Measurements from ENCODE around the gene EXOC3L1.

EXOC3L1 gene

GRCh38 chr16:67165121-67166078, 24.5 kb downstream of the EXOC3L1 start:
- H3K27ac ChIP-seq: no peak overlapping the region
- TF ChIP-seq CTCF (conservative IDR thresholded peaks at IDR 0.05): no peak

GRCh38 chr16:67164599-67165061, 25.3 kb downstream of the EXOC3L1 start, which contains the start of gene HSF4:
Gene HSF4, plus strand, starts transcription at chr16:67164745. Its CDS starts 67 bp downstream, at chr16:67164812.
- H3K27ac ChIP-seq: no peak within 1 kb of the TSS
- TF ChIP-seq CTCF (conservative IDR thresholded peaks at IDR 0.05): no peak

- TF ChIP-seq CTCF (conservative IDR thresholded peaks at IDR 0.05): no peak
- H3K27ac ChIP-seq: no peak overlapping the region
These were observed 25.9 kb downstream of the EXOC3L1 start for GRCh38 chr16:67163999-67164558.

GRCh38 chr16:67163164-67163998, 26.6 kb downstream of the EXOC3L1 start:
- H3K27ac ChIP-seq: no peak overlapping the region
- no peak for TF ChIP-seq CTCF (conservative IDR thresholded peaks at IDR 0.05)

GRCh38 chr16:67162506-67163163, 27.3 kb downstream of the EXOC3L1 start:
- TF ChIP-seq CTCF (conservative IDR thresholded peaks at IDR 0.05): no peak
- H3K27ac ChIP-seq: no peak overlapping the region

GRCh38 chr16:67161595-67162058, 28.3 kb downstream of the EXOC3L1 start:
- no peak for TF ChIP-seq CTCF (conservative IDR thresholded peaks at IDR 0.05)
- no peak overlapping the region for H3K27ac ChIP-seq
